Gastrocnemius medialis (tissue), 4 donors: ENCODE results near the gene LRRC4C. TPM values are rescaled to one million over a fixed set of nuclear protein-coding genes. Genes with fewer than 3 reads are reported as not detected.

Experiments
- ATAC-seq, 2 donors: fragments of 150-250 bp; one replicate each; pipeline ENCODE4 v1.9.1; 2016
- DNase-seq, 2 donors: peaks; one replicate each; pipeline ENCODE4 v3.0.0-alpha.2; 2019
- H3K27ac ChIP-seq, 4 donors: fragments of 200-600 bp; sonication (generic); 1 replicate in 1 of 4; 2 replicates in 3 of 4; pipeline ENCODE4 v1.5.1; 2016 to 2018; ENCODE audit warnings: mild to moderate bottlenecking in 2 of 4, moderate library complexity in 1 of 4
- H3K27me3 ChIP-seq, 3 donors: fragments of 200-600 bp; sonication (generic) in 2 of 3; 1 replicate in 1 of 3; 2 replicates in 2 of 3; pipeline versions ENCODE4 v1.5.1 to v1.6.0; 2016 to 2019; ENCODE audit warnings: mild to moderate bottlenecking in 1 of 3, moderate library complexity in 1 of 3
- H3K36me3 ChIP-seq, 2 donors: fragments of 200-600 bp; sonication (generic) in 1 of 2; one replicate each; pipeline ENCODE4 v1.5.1; 2017 to 2018
- H3K4me1 ChIP-seq, 2 donors: fragments of 200-600 bp; sonication (generic) in 1 of 2; one replicate each; pipeline ENCODE4 v1.5.1; 2016 to 2017; ENCODE audit warnings: mild to moderate bottlenecking in 2 of 2
- H3K4me3 ChIP-seq, 4 donors: fragments of 200-600 bp; sonication (generic) in 3 of 4; 1 replicate in 1 of 4; 2 replicates in 3 of 4; pipeline ENCODE4 v1.5.1; 2016 to 2019; ENCODE audit warnings: mild to moderate bottlenecking in 2 of 4
- H3K9me3 ChIP-seq, 3 donors: fragments of 200-600 bp; sonication (generic) in 2 of 3; 1 replicate in 1 of 3; 2 replicates in 2 of 3; pipeline ENCODE4 v1.5.1; 2016 to 2019
- CTCF ChIP-seq, 5 experiments: fragments of 450-650 bp in 3 of 5; fragments of 200-600 bp in 2 of 5; sonication (generic) in 2 of 5; IDR thresholded peaks in 4 of 5; conservative IDR thresholded peaks in 1 of 5; 1 replicate in 4 of 5; 2 replicates in 1 of 5; pipeline ENCODE4 v1.5.1; 2016 to 2019; ENCODE audit warnings: antibody characterized with exemption in 5 of 5, mild to moderate bottlenecking in 3 of 5, moderate library complexity in 3 of 5
- POLR2A ChIP-seq, 2 donors: fragments of 450-650 bp; IDR thresholded peaks; one replicate each; pipeline ENCODE4 v1.6.1; 2017; ENCODE audit warnings: antibody characterized with exemption in 2 of 2, mild to moderate bottlenecking in 2 of 2, moderate library complexity in 2 of 2
- in situ Hi-C, 4 donors: fragments of 200-750 bp; cut with MboI; loops; one replicate each; pipeline versions ENCODE4 v1.15.0 to v1.8.0; 2017; ENCODE audit warnings: low sequenced_read_pairs in 4 of 4
- intact Hi-C: fragments of 100-400 bp; cut with DNase I; formaldehyde crosslinking; loops from one replicate; pipeline ENCODE4 v1.15.1; 2023; ENCODE audit warnings: low total_unique reads
- total RNA-seq, 4 donors: library from RNA; depleted of rRNA; stranded (reverse); fragments of >200 nt; gene quantifications; one replicate each; pipeline versions ENCODE4 v1.1.0 to v1.2.3, GENCODE V29; 2016

The LRRC4C gene
- total RNA-seq, 4 donors from 2014 or later = 0.15 to 0.59 (median 0.24) TPM; not detected in 1

GRCh38 chr11:40384991-40385390, 1074.5 kb downstream of the LRRC4C start:
- DNase-seq = no peak
- no peaks in the 10 kb centered on the region for H3K4me1 ChIP-seq
- no peaks in the 10 kb centered on the region for H3K36me3 ChIP-seq
- intact Hi-C loops (no loop called here), in situ Hi-C loops (no loop called here)
- ATAC-seq = no peak
- no peak overlapping the region for H3K27ac ChIP-seq
- H3K27me3 ChIP-seq = no peaks in the 10 kb centered on the region
- TF ChIP-seq POLR2A (IDR thresholded peaks at IDR 0.05) (no peak), CTCF (IDR thresholded peaks at IDR 0.05 in 4 of 5, conservative IDR thresholded peaks at IDR 0.05 in 1 of 5) (no peak)
- no peaks in the 10 kb centered on the region for H3K9me3 ChIP-seq
- no peak overlapping the region for H3K4me3 ChIP-seq

GRCh38 chr11:40381481-40381880, 1078.0 kb downstream of the LRRC4C start:
- no peak for ATAC-seq
- intact Hi-C loops = no loop called here
- TF ChIP-seq CTCF (IDR thresholded peaks at IDR 0.05 in 4 of 5, conservative IDR thresholded peaks at IDR 0.05 in 1 of 5) (no peak), POLR2A (IDR thresholded peaks at IDR 0.05) (no peak)
- no peaks in the 10 kb centered on the region for H3K4me1 ChIP-seq
- H3K36me3 ChIP-seq = no peaks in the 10 kb centered on the region
- H3K27ac ChIP-seq = no peak overlapping the region
- H3K4me3 ChIP-seq = no peak overlapping the region
- in situ Hi-C loops = no loop called here
- H3K27me3 ChIP-seq = no peaks in the 10 kb centered on the region
- DNase-seq = no peak
- H3K9me3 ChIP-seq = no peaks in the 10 kb centered on the region

GRCh38 chr11:40380835-40381234, 1078.6 kb downstream of the LRRC4C start:
- no peak for DNase-seq
- H3K4me3 ChIP-seq = no peak overlapping the region
- no peaks in the 10 kb centered on the region for H3K36me3 ChIP-seq
- no peak overlapping the region for H3K27ac ChIP-seq
- H3K4me1 ChIP-seq = no peaks in the 10 kb centered on the region
- intact Hi-C loops (no loop called here), in situ Hi-C loops (no loop called here)
- ATAC-seq = no peak
- no peak for TF ChIP-seq POLR2A (IDR thresholded peaks at IDR 0.05)
- H3K27me3 ChIP-seq = no peaks in the 10 kb centered on the region
- H3K9me3 ChIP-seq = no peaks in the 10 kb centered on the region

GRCh38 chr11:40376331-40376730, 1083.1 kb downstream of the LRRC4C start:
- no peaks in the 10 kb centered on the region for H3K36me3 ChIP-seq
- no peak overlapping the region for H3K4me3 ChIP-seq
- no peak for ATAC-seq
- no peaks in the 10 kb centered on the region for H3K27me3 ChIP-seq
- no peaks in the 10 kb centered on the region for H3K9me3 ChIP-seq
- H3K4me1 ChIP-seq = no peaks in the 10 kb centered on the region
- no peak for DNase-seq
- TF ChIP-seq CTCF (IDR thresholded peaks at IDR 0.05 in 4 of 5, conservative IDR thresholded peaks at IDR 0.05 in 1 of 5) (no peak), POLR2A (IDR thresholded peaks at IDR 0.05) (no peak)
- no peak overlapping the region for H3K27ac ChIP-seq
- in situ Hi-C loops = no loop called here
- intact Hi-C loops = no loop called here

- no peak for DNase-seq
- Histone ChIP-seq H3K9me3 (no peaks in the 10 kb centered on the region), H3K4me3 (no peak overlapping the region), H3K27me3 (no peaks in the 10 kb centered on the region), H3K4me1 (no peaks in the 10 kb centered on the region), H3K27ac (no peak overlapping the region), H3K36me3 (no peaks in the 10 kb centered on the region)
- intact Hi-C loops = no loop called here
- TF ChIP-seq POLR2A (IDR thresholded peaks at IDR 0.05) (no peak), CTCF (IDR thresholded peaks at IDR 0.05 in 4 of 5, conservative IDR thresholded peaks at IDR 0.05 in 1 of 5) (no peak)
- ATAC-seq = no peak
- in situ Hi-C loops = no loop called here
Measured at GRCh38 chr11:40370821-40371616, 1088.4 kb downstream of the LRRC4C start.
